HCT116 (cell line): ENCODE data around the gene PC. TPM values are rescaled to one million over a fixed set of nuclear protein-coding genes. Genes with fewer than 3 reads are reported as not detected.

ENCODE experiments used
- ATAC-seq: fragments of 200-7000 bp; cut with Tn5 transposase; 2 replicates; pipeline ENCODE4 v1.9.1; 2020; ENCODE audit warnings: mild to moderate bottlenecking, moderate library complexity
- BruUV-seq: library from RNA; stranded (reverse); fragments of 400-500 nt; replicated peaks from 2 replicates; lab custom pipeline; 2021; lab: Mats Ljungman, UMichigan
- CTCF ChIA-PET: fragments of 300-600 bp; sonication (Branson Sonifier 250); formaldehyde crosslinking; loops from one replicate; lab custom pipeline; 2021; ENCODE audit warnings: antibody characterized with exemption; lab: Charles Lee
- POLR2A ChIA-PET: fragments of 300-600, 350-600 bp; sonication (Branson Sonifier 250); formaldehyde crosslinking; loops from one replicate; lab custom pipeline; 2021; ENCODE audit warnings: antibody characterized with exemption; lab: Charles Lee
- RAD21 ChIA-PET, 2 experiments: fragments of 300-600 bp; sonication (Branson Sonifier 250); formaldehyde crosslinking; loops; one replicate each; lab custom pipeline; 2023; ENCODE audit warnings: low total read pairs in 2 of 2; ENCODE audit not compliant: uncharacterized antibody in 2 of 2, unreplicated experiment in 2 of 2, low non-redundant PET in 1 of 2; lab: Charles Lee
- DNase-seq: peaks from one replicate; pipeline ENCODE4 v3.0.0-alpha.2; 2010; ENCODE audit warnings: low read depth, low spot score
- H2AFZ ChIP-seq: fragments of 200-600 bp; shearing (Covaris generic), sonication (generic); 2 replicates; pipeline ENCODE4 v1.6.1; 2017; ENCODE audit warnings: low read depth, mixed run types, mixed read lengths, antibody characterized with exemption, low read length; ENCODE audit not compliant: poor library complexity, severe bottlenecking
- H3K27ac ChIP-seq: 2 replicates; pipeline ENCODE4 v1.5.1; 2012; ENCODE audit warnings: low read depth, low read length
- H3K27me3 ChIP-seq: fragments of 200-600 bp; sonication (generic); 2 replicates; pipeline ENCODE4 v1.6.1; 2016; ENCODE audit warnings: mixed run types, low read length, mixed read lengths; ENCODE audit not compliant: insufficient read depth
- H3K36me3 ChIP-seq, 2 experiments: fragments of 200-500 bp in 1 of 2; fragments of 200-600 bp in 1 of 2; sonication (Bioruptor generic) in 1 of 2; sonication (generic) in 1 of 2; 2 replicates each; pipeline versions ENCODE4 v1.5.1 to v1.6.1; 2014 to 2016; ENCODE audit warnings: low read length in 2 of 2, inconsistent platforms in 1 of 2, mixed read lengths in 1 of 2, mixed run types in 1 of 2; ENCODE audit not compliant: insufficient read depth in 2 of 2, control insufficient read depth in 1 of 2
- H3K4me1 ChIP-seq, 2 experiments: fragments of 200-600 bp in 1 of 2; sonication (generic) in 1 of 2; 2 replicates each; pipeline versions ENCODE4 v1.5.1 to v1.6.1; 2012 to 2017; ENCODE audit warnings: low read length in 2 of 2, inconsistent platforms in 1 of 2, mild to moderate bottlenecking in 1 of 2, mixed read lengths in 1 of 2, mixed run types in 1 of 2, moderate library complexity in 1 of 2; ENCODE audit not compliant: insufficient read depth in 2 of 2, control insufficient read depth in 1 of 2
- H3K4me2 ChIP-seq: fragments of 200-600 bp; sonication (generic); 2 replicates; pipeline ENCODE4 v1.6.1; 2017; ENCODE audit warnings: mixed run types, low read length, mixed read lengths
- H3K4me3 ChIP-seq, 2 experiments: fragments of 200-600 bp in 1 of 2; sonication (generic) in 1 of 2; replicated peaks in 1 of 2; 2 replicates each; pipeline ENCODE4 v1.5.1; 2011 to 2016; ENCODE audit warnings: low read length in 2 of 2, control low read depth in 1 of 2, low read depth in 1 of 2, mild to moderate bottlenecking in 1 of 2, mixed read lengths in 1 of 2, mixed run types in 1 of 2
- H3K79me2 ChIP-seq: fragments of 200-600 bp; sonication (generic); 2 replicates; pipeline ENCODE4 v1.6.1; 2017; ENCODE audit warnings: mild to moderate bottlenecking, mixed run types, low read length, moderate library complexity, mixed read lengths; ENCODE audit not compliant: insufficient read depth
- H3K9ac ChIP-seq: fragments of 200-600 bp; sonication (generic); 2 replicates; pipeline ENCODE4 v1.6.1; 2016; ENCODE audit warnings: low read length, mixed read lengths
- H3K9me2 ChIP-seq: fragments of 200-600 bp; sonication (generic), shearing (Covaris generic); 2 replicates; pipeline ENCODE4 v1.6.1; 2017; ENCODE audit warnings: mixed run types, mild to moderate bottlenecking, moderate library complexity; ENCODE audit not compliant: insufficient read depth
- H3K9me3 ChIP-seq, 2 experiments: fragments of 200-500 bp in 1 of 2; fragments of 200-600 bp in 1 of 2; sonication (Bioruptor generic) in 1 of 2; sonication (generic) in 1 of 2; 2 replicates each; pipeline ENCODE4 v1.6.1; 2014 to 2017; ENCODE audit warnings: low read length in 2 of 2, mixed read lengths in 2 of 2, inconsistent platforms in 1 of 2, low read depth in 1 of 2, mild to moderate bottlenecking in 1 of 2, mixed run types in 1 of 2, moderate library complexity in 1 of 2; ENCODE audit not compliant: control insufficient read depth in 1 of 2, insufficient read depth in 1 of 2
- H4K20me1 ChIP-seq: fragments of 200-600 bp; sonication (generic), shearing (Covaris generic); 2 replicates; pipeline ENCODE4 v1.6.1; 2017; ENCODE audit warnings: mixed run types, mild to moderate bottlenecking, moderate library complexity; ENCODE audit not compliant: insufficient read depth
- CBX3 ChIP-seq: IDR thresholded peaks from 2 replicates; pipeline ENCODE4 v1.6.1; 2012; ENCODE audit warnings: low read depth
- CEBPB ChIP-seq: IDR thresholded peaks from 2 replicates; pipeline ENCODE4 v1.6.1; 2012; ENCODE audit warnings: low read depth
- CTCF ChIP-seq, 3 experiments: fragments of 200-600 bp in 1 of 3; sonication (generic) in 1 of 3; IDR thresholded peaks in 2 of 3; conservative IDR thresholded peaks in 1 of 3; 2 replicates each; pipeline ENCODE4 v1.5.1; 2012 to 2017; ENCODE audit warnings: low read depth in 2 of 3, low read length in 2 of 3, antibody characterized with exemption in 1 of 3, borderline replicate concordance in 1 of 3, control low read depth in 1 of 3, mild to moderate bottlenecking in 1 of 3, mixed read lengths in 1 of 3, mixed run types in 1 of 3, moderate library complexity in 1 of 3; ENCODE audit not compliant: insufficient read depth in 1 of 3
- EGR1 ChIP-seq: IDR thresholded peaks from 2 replicates; pipeline ENCODE4 v1.6.1; 2012; ENCODE audit warnings: low read depth
- ELF1 ChIP-seq: IDR thresholded peaks from 2 replicates; pipeline ENCODE4 v1.6.1; 2012; ENCODE audit warnings: low read depth, borderline replicate concordance
- EZH2 ChIP-seq: fragments of 200-600 bp; sonication (generic); IDR thresholded peaks from 2 replicates; pipeline ENCODE4 v1.6.1; 2017; ENCODE audit warnings: antibody characterized with exemption, mixed run types
- EZH2phosphoT487 ChIP-seq: fragments of 200-600 bp; IDR thresholded peaks from 2 replicates; pipeline ENCODE4 v1.6.1; 2018; ENCODE audit warnings: antibody characterized with exemption, borderline replicate concordance
- JUND ChIP-seq: IDR thresholded peaks from 2 replicates; pipeline ENCODE4 v1.6.1; 2012
- MAX ChIP-seq: IDR thresholded peaks from 2 replicates; pipeline ENCODE4 v1.6.1; 2012
- POLR2AphosphoS5 ChIP-seq: IDR thresholded peaks from 2 replicates; pipeline ENCODE4 v1.6.1; 2011; ENCODE audit warnings: mild to moderate bottlenecking, low read depth, low read length, moderate library complexity
- RAD21 ChIP-seq: IDR thresholded peaks from 2 replicates; pipeline ENCODE4 v1.6.1; 2012; ENCODE audit warnings: low read depth, mild to moderate bottlenecking
- REST ChIP-seq: IDR thresholded peaks from 2 replicates; pipeline ENCODE4 v1.6.1; 2012; ENCODE audit warnings: low read depth
- SP1 ChIP-seq: IDR thresholded peaks from 2 replicates; pipeline ENCODE4 v1.6.1; 2012; ENCODE audit warnings: low read depth
- SRF ChIP-seq: IDR thresholded peaks from 2 replicates; pipeline ENCODE4 v1.6.1; 2012; ENCODE audit warnings: low read depth
- TCF7L2 ChIP-seq: IDR thresholded peaks from 2 replicates; pipeline ENCODE4 v1.7.0; 2011; ENCODE audit warnings: borderline replicate concordance, inconsistent platforms; ENCODE audit not compliant: insufficient read depth, insufficient read length; ENCODE audit errors: extremely low read depth
- YY1 ChIP-seq: IDR thresholded peaks from 2 replicates; pipeline ENCODE4 v1.6.1; 2011; ENCODE audit warnings: low read length, low read depth, moderate library complexity, mild to moderate bottlenecking; ENCODE audit not compliant: insufficient replicate concordance; ENCODE audit errors: extremely low read depth
- ZBTB33 ChIP-seq: IDR thresholded peaks from 2 replicates; pipeline ENCODE4 v1.6.1; 2011; ENCODE audit warnings: mild to moderate bottlenecking, low read length, moderate library complexity; ENCODE audit not compliant: insufficient replicate concordance; ENCODE audit errors: extremely low read depth
- ZFX ChIP-seq: fragments of 450-650 bp; IDR thresholded peaks from 2 replicates; pipeline ENCODE4 v1.6.1; 2017
- intact Hi-C: fragments of 100-400 bp; cut with micrococcal nuclease; formaldehyde crosslinking; loops from 2 replicates; pipeline ENCODE4 v1.10.0; 2022
- total RNA-seq: library from RNA; stranded (reverse); gene quantifications from one replicate; pipeline ENCODE4 v1.2.1, GENCODE V29; 2021; ENCODE audit not compliant: unreplicated experiment
- TF ChIP-seq, protein P1 (sequence below): IDR thresholded peaks from 2 replicates; pipeline ENCODE4 v1.6.1; 2012

The PC gene
- total RNA-seq, 1 experiment from 2014 or later: 24.1 TPM

GRCh38 chr11:66973956-66974580, 15.9 kb upstream of the PC start:
- no peaks in the 10 kb centered on the region for H3K36me3 ChIP-seq
- H3K79me2 ChIP-seq: no peaks in the 10 kb centered on the region
- TF ChIP-seq YY1: no peak
- no peak for TF ChIP-seq CBX3
- TF ChIP-seq SRF: no peak
- TF ChIP-seq EZH2: no peak
- TF ChIP-seq, protein P1, sequence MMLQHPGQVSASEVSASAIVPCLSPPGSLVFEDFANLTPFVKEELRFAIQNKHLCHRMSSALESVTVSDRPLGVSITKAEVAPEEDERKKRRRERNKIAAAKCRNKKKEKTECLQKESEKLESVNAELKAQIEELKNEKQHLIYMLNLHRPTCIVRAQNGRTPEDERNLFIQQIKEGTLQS: no peak
- no peak for TF ChIP-seq ZFX
- no peak for TF ChIP-seq JUND
- no peak for TF ChIP-seq EZH2phosphoT487
- no peak for TF ChIP-seq TCF7L2
- no peak for TF ChIP-seq RAD21
- TF ChIP-seq EGR1: no peak
- no peak for TF ChIP-seq MAX
- TF ChIP-seq CTCF (IDR thresholded peaks at IDR 0.05 in 2 of 3, conservative IDR thresholded peaks at IDR 0.05 in 1 of 3; ENCODE audit: borderline replicate concordance in 1 of 3, insufficient read depth in 1 of 3, low read depth in 2 of 3, low read length in 2 of 3): no peak
- no peak for TF ChIP-seq REST
- TF ChIP-seq ELF1: no peak
- no peak for TF ChIP-seq POLR2AphosphoS5
- no peak for TF ChIP-seq SP1
- TF ChIP-seq ZBTB33: no peak
- TF ChIP-seq CEBPB: no peak
- CTCF ChIA-PET: interaction anchor here (0.5 kb wide), 1 partner anchor 50 kb away, joined by 3 read pairs; no protein-coding TSS in a partner anchor
- H3K27ac ChIP-seq: no peak overlapping the region
- H3K4me1 ChIP-seq: peaks cover 10 to 46% of the 10 kb centered on the region in 2 experiments
- H2AFZ ChIP-seq: no peak overlapping the region
- no peak overlapping the region for H3K9ac ChIP-seq
- no peaks in the 10 kb centered on the region for H3K9me2 ChIP-seq
- intact Hi-C loops: loop anchor here (5.0 kb wide), 1 partner anchor 82 kb away; no protein-coding TSS in a partner anchor
- no TSS peak for BruUV-seq
- no peak for DNase-seq
- H3K9me3 ChIP-seq: no peaks in the 10 kb centered on the region
- H3K27me3 ChIP-seq: no peaks in the 10 kb centered on the region
- RAD21 ChIA-PET: no interaction called here
- H3K4me2 ChIP-seq: no peak overlapping the region
- ATAC-seq: no peak
- H3K4me3 ChIP-seq: no peak overlapping the region
- H4K20me1 ChIP-seq: no peaks in the 10 kb centered on the region
- POLR2A ChIA-PET: no interaction called here
